PFSK-1 (cell line): Measurements from ENCODE around the gene TEPSIN.
A peak's percentile ranks its signal among the peaks of the same experiment; 100 is the strongest.

Source experiments
- FOXP2 ChIP-seq: optimal IDR thresholded peaks from 2 replicates; pipeline ENCODE3; 2011; ENCODE audit warnings: borderline replicate concordance, control low read depth, inconsistent platforms; ENCODE audit not compliant: insufficient read depth; ENCODE audit errors: extremely low read length, extremely low read depth
- POLR2AphosphoS5 ChIP-seq: IDR thresholded peaks from 2 replicates; pipeline ENCODE4 v1.6.1; 2012; ENCODE audit warnings: low read depth, mild to moderate bottlenecking, control low read depth, low read length, moderate library complexity
- REST ChIP-seq, 2 experiments: IDR thresholded peaks; 2 replicates each; pipeline versions ENCODE4 v1.6.1 to v1.8.0; 2011 to 2012; ENCODE audit warnings: low read depth in 2 of 2, low read length in 2 of 2, control low read depth in 1 of 2, inconsistent platforms in 1 of 2, mild to moderate bottlenecking in 1 of 2, moderate library complexity in 1 of 2; ENCODE audit not compliant: insufficient read depth in 1 of 2
- SIN3A ChIP-seq: IDR thresholded peaks from 2 replicates; pipeline ENCODE4 v1.6.1; 2012; ENCODE audit warnings: mild to moderate bottlenecking, low read length, moderate library complexity, borderline replicate concordance; ENCODE audit not compliant: insufficient read depth
- TAF1 ChIP-seq: IDR thresholded peaks from 2 replicates; pipeline ENCODE4 v1.6.1; 2012; ENCODE audit warnings: low read length, control low read depth, borderline replicate concordance; ENCODE audit not compliant: insufficient read depth

The TEPSIN gene

GRCh38 chr17:81195941-81196495, 42.8 kb downstream of the TEPSIN start:
- TF ChIP-seq SIN3A (no peak), REST (IDR thresholded peaks at IDR 0.05; ENCODE audit: insufficient read depth in 1 of 2, low read depth in 2 of 2, low read length in 2 of 2) (no peak), TAF1 (no peak), POLR2AphosphoS5 (no peak), FOXP2 (no peak)

GRCh38 chr17:81194941-81195901, 43.6 kb downstream of the TEPSIN start:
- TF ChIP-seq REST (IDR thresholded peaks at IDR 0.05; ENCODE audit: insufficient read depth in 1 of 2, low read depth in 2 of 2, low read length in 2 of 2) (no peak), POLR2AphosphoS5 (no peak), TAF1 (no peak), SIN3A (no peak), FOXP2 (no peak)

GRCh38 chr17:81194225-81194760, 44.6 kb downstream of the TEPSIN start:
- TF ChIP-seq FOXP2 (no peak), TAF1 (no peak), SIN3A (no peak), POLR2AphosphoS5 (no peak), REST (IDR thresholded peaks at IDR 0.05; ENCODE audit: insufficient read depth in 1 of 2, low read depth in 2 of 2, low read length in 2 of 2) (no peak)

- no peak; the same call in 1 of the 2 replicates for TF ChIP-seq SIN3A
- no peak for TF ChIP-seq TAF1
- peak; percentile 54; the same call in 1 of the 2 replicates for TF ChIP-seq POLR2AphosphoS5
- peak; percentile 77 for TF ChIP-seq FOXP2
- no peak for TF ChIP-seq REST (IDR thresholded peaks at IDR 0.05; ENCODE audit: insufficient read depth in 1 of 2, low read depth in 2 of 2, low read length in 2 of 2)
Observed at GRCh38 chr17:81193470-81194224, 45.2 kb downstream of the TEPSIN start.
